Smooth muscle cell (in vitro differentiated cells): ENCODE data around the gene COL4A2. TPM values are rescaled to one million over a fixed set of nuclear protein-coding genes. Genes with fewer than 3 reads are reported as not detected.
A peak's percentile ranks its signal among the peaks of the same experiment; 100 is the strongest.

Experiments used
- DNase-seq: peaks from one replicate; lab custom pipeline; 2025; ENCODE audit not compliant: unreplicated experiment; lab: John Stamatoyannopoulos, UW
- H2AFZ ChIP-seq: fragments of 200-600 bp; sonication (generic); 2 replicates; pipeline ENCODE4 v1.6.0; 2016; ENCODE audit warnings: antibody characterized with exemption, low read depth, mild to moderate bottlenecking
- H3F3A ChIP-seq: fragments of 200-600 bp; sonication (generic); 2 replicates; pipeline ENCODE4 v1.6.0; 2017; ENCODE audit warnings: antibody characterized with exemption, low read depth
- H3K27ac ChIP-seq: fragments of 200-600 bp; sonication (generic); 2 replicates; pipeline ENCODE4 v1.5.1; 2016; ENCODE audit warnings: low read depth, mild to moderate bottlenecking
- H3K27me3 ChIP-seq: fragments of 200-600 bp; sonication (generic); 2 replicates; pipeline ENCODE4 v1.6.1; 2016; ENCODE audit warnings: low read depth, mild to moderate bottlenecking
- H3K36me3 ChIP-seq: fragments of 200-600 bp; sonication (generic); 2 replicates; pipeline ENCODE4 v1.5.1; 2016; ENCODE audit warnings: low read depth
- H3K4me1 ChIP-seq: fragments of 200-600 bp; sonication (generic); 2 replicates; pipeline ENCODE4 v1.5.1; 2016; ENCODE audit warnings: low read depth
- H3K4me2 ChIP-seq: fragments of 200-600 bp; sonication (generic); 2 replicates; pipeline ENCODE4 v1.6.0; 2016; ENCODE audit warnings: mild to moderate bottlenecking
- H3K4me3 ChIP-seq: fragments of 200-600 bp; sonication (generic); 2 replicates; pipeline ENCODE4 v1.5.1; 2016; ENCODE audit warnings: mild to moderate bottlenecking
- H3K79me2 ChIP-seq: fragments of 200-600 bp; sonication (generic); 2 replicates; pipeline ENCODE4 v1.6.0; 2016; ENCODE audit warnings: low read depth, mild to moderate bottlenecking
- H3K9ac ChIP-seq: fragments of 200-600 bp; sonication (generic); 2 replicates; pipeline ENCODE4 v1.6.0; 2016; ENCODE audit warnings: low read depth
- H3K9me3 ChIP-seq: fragments of 200-600 bp; sonication (generic); replicated peaks from 2 replicates; pipeline ENCODE4 v1.5.1; 2016; ENCODE audit warnings: low read depth
- H4K20me1 ChIP-seq: fragments of 200-600 bp; sonication (generic); 2 replicates; pipeline ENCODE4 v1.6.0; 2016; ENCODE audit warnings: low read depth
- WGBS: methylation state at CpG from one replicate; pipeline ENCODE4 v1.1.7; 2016; ENCODE audit warnings: low lambda C conversion rate; 5-methylcytosine and 5-hydroxymethylcytosine counted together
- polyA plus RNA-seq: library from polyadenylated mRNA; unstranded; fragments of >200 nt; fragmentation: Nextera tagmentation; extraction: Ambion mirVana; gene quantifications from 2 replicates; pipeline ENCODE4 v1.2.1, GENCODE V29; 2016
- total RNA-seq: library from RNA; depleted of rRNA; stranded (reverse); fragments of >200 nt; gene quantifications from 2 replicates; pipeline ENCODE4 v1.2.3, GENCODE V29; 2014
- TF ChIP-seq, protein P1 (sequence below): fragments of 200-600 bp; sonication (generic); IDR thresholded peaks from 2 replicates; pipeline ENCODE4 v1.5.1; 2017; ENCODE audit warnings: borderline replicate concordance, mild to moderate bottlenecking, antibody characterized with exemption; ENCODE audit not compliant: insufficient read depth, poor library complexity, severe bottlenecking

The COL4A2 gene
- total and polyA plus RNA-seq, 2 experiments from 2014 or later: 1,456 to 2,786 TPM

DNA sequence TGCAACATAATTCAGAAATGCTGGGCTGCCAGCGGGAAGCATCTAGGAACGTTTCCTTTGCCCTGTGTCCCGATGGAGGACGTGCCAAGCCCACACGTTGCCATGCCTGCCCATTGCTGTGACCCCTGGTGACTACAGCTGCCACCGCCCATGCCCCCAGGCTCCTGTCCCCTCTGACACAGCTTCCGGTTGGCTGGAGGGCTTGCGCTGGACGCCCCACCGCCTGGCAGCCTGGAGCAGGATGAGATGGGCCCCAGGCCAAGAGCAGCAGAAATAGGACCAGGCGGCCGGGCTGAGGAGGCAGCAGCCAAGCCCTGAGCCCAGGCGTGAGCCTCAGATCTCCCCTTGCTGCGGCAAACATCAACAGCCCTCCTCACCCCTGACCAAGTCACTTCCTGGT is 125.9 kb downstream of the COL4A2 start:
- DNase-seq: no peak
- no peak overlapping the region for H3K4me2 ChIP-seq
- H4K20me1 ChIP-seq: peaks cover 5% of the 10 kb centered on the region
- H3K79me2 ChIP-seq: peaks cover 28% of the 10 kb centered on the region
- no peak overlapping the region for H2AFZ ChIP-seq
- WGBS: 91% methylated on average over 14 of the region's 14 CpGs
- no peaks in the 10 kb centered on the region for H3K4me1 ChIP-seq
- no peak overlapping the region for H3K4me3 ChIP-seq
- no peak overlapping the region for H3K9ac ChIP-seq
- no peaks in the 10 kb centered on the region for H3K9me3 ChIP-seq
- peak overlapping the region; percentile 43 for H3K27ac ChIP-seq
- peaks cover 83% of the 10 kb centered on the region for H3F3A ChIP-seq
- TF ChIP-seq, protein P1, sequence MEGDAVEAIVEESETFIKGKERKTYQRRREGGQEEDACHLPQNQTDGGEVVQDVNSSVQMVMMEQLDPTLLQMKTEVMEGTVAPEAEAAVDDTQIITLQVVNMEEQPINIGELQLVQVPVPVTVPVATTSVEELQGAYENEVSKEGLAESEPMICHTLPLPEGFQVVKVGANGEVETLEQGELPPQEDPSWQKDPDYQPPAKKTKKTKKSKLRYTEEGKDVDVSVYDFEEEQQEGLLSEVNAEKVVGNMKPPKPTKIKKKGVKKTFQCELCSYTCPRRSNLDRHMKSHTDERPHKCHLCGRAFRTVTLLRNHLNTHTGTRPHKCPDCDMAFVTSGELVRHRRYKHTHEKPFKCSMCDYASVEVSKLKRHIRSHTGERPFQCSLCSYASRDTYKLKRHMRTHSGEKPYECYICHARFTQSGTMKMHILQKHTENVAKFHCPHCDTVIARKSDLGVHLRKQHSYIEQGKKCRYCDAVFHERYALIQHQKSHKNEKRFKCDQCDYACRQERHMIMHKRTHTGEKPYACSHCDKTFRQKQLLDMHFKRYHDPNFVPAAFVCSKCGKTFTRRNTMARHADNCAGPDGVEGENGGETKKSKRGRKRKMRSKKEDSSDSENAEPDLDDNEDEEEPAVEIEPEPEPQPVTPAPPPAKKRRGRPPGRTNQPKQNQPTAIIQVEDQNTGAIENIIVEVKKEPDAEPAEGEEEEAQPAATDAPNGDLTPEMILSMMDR: no peak
- peaks cover 72% of the 10 kb centered on the region for H3K36me3 ChIP-seq
- no peaks in the 10 kb centered on the region for H3K27me3 ChIP-seq

GRCh38 chr13:110434629-110435028 is 127.5 kb downstream of the COL4A2 start:
- no peaks in the 10 kb centered on the region for H3K27me3 ChIP-seq
- peaks cover 65% of the 10 kb centered on the region for H3K36me3 ChIP-seq
- DNase-seq: no peak
- peaks cover 4% of the 10 kb centered on the region for H4K20me1 ChIP-seq
- peaks cover 23% of the 10 kb centered on the region for H3K79me2 ChIP-seq
- peak overlapping the region; percentile 43 for H3K27ac ChIP-seq
- TF ChIP-seq, protein P1: no peak
- no peaks in the 10 kb centered on the region for H3K4me1 ChIP-seq
- H3F3A ChIP-seq: peaks cover 85% of the 10 kb centered on the region
- H3K4me2 ChIP-seq: no peak overlapping the region
- WGBS: 96% methylated on average over 9 of the region's 9 CpGs
- no peaks in the 10 kb centered on the region for H3K9me3 ChIP-seq
- H3K4me3 ChIP-seq: no peak overlapping the region
- no peak overlapping the region for H2AFZ ChIP-seq
- no peak overlapping the region for H3K9ac ChIP-seq

DNA sequence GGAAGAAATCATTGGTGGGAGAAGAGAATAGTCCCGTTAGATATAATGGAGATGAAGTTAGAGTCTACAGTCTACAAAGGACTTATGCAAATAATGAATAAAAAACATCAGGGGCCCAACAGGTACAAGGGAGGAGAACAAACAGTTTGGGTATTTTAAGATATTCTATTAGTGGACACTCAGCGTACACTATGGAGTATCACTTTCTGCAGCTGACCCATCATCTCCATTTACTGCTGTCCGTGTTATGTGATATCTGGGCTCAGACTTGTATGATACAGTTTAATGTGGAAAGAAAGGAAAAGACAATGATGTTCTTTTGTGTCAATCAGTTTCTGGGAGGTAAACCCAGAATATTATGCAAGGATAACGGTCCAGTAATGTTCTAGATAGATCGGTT is 128.2 kb downstream of the COL4A2 start:
- H3K79me2 ChIP-seq: peaks cover 21% of the 10 kb centered on the region
- WGBS: 94% methylated on average over 5 of the region's 5 CpGs
- peaks cover 67% of the 10 kb centered on the region for H3K36me3 ChIP-seq
- no peak overlapping the region for H2AFZ ChIP-seq
- H3K9ac ChIP-seq: no peak overlapping the region
- no peak overlapping the region for H3K4me2 ChIP-seq
- no peaks in the 10 kb centered on the region for H3K9me3 ChIP-seq
- H3K27ac ChIP-seq: peak overlapping the region; percentile 43
- no peaks in the 10 kb centered on the region for H3K4me1 ChIP-seq
- TF ChIP-seq, protein P1: no peak
- no peak overlapping the region for H3K4me3 ChIP-seq
- H4K20me1 ChIP-seq: no peaks in the 10 kb centered on the region
- H3K27me3 ChIP-seq: no peaks in the 10 kb centered on the region
- no peak for DNase-seq
- peaks cover 87% of the 10 kb centered on the region for H3F3A ChIP-seq

- Histone ChIP-seq H3K4me1 (no peaks in the 10 kb centered on the region), H3K4me3 (no peak overlapping the region), H3K27me3 (no peaks in the 10 kb centered on the region), H3K36me3 (peaks cover 64% of the 10 kb centered on the region), H3K9me3 (no peaks in the 10 kb centered on the region), H2AFZ (no peak overlapping the region), H3K9ac (no peak overlapping the region), H4K20me1 (peaks cover 6% of the 10 kb centered on the region), H3F3A (peaks cover 86% of the 10 kb centered on the region), H3K4me2 (no peak overlapping the region), H3K79me2 (peaks cover 21% of the 10 kb centered on the region), H3K27ac (peak overlapping the region; percentile 7)
- no peak for DNase-seq
- TF ChIP-seq, protein P1: no peak
- 95% methylated on average over 9 of the region's 9 CpGs for WGBS
These were observed 129.2 kb downstream of the COL4A2 start for GRCh38 chr13:110436276-110436675.
